HepG2 (cell line): ENCODE data around the gene CYSTM1. TPM values are rescaled to one million over a fixed set of nuclear protein-coding genes. Genes with fewer than 3 reads are reported as not detected.
A peak's percentile ranks its signal among the peaks of the same experiment; 100 is the strongest.

Experiments
- CHCHD3 ChIP-seq: sonication (generic); formaldehyde crosslinking; IDR thresholded peaks from 2 replicates; pipeline ENCODE4 v1.8.0; 2022; ENCODE audit warnings: mild to moderate bottlenecking, missing genetic modification reagents, moderate library complexity
- CHD2 ChIP-seq: IDR thresholded peaks from 2 replicates; pipeline ENCODE4 v1.6.1; 2011; ENCODE audit warnings: low read depth, low read length, improper control_type of control experiment
- FOXJ3 ChIP-seq: sonication (generic); formaldehyde crosslinking; IDR thresholded peaks from 2 replicates; pipeline ENCODE4 v1.4.0; 2020; ENCODE audit warnings: missing genetic modification reagents, mild to moderate bottlenecking, borderline replicate concordance
- MED8 ChIP-seq: sonication (generic); formaldehyde crosslinking; IDR thresholded peaks from 2 replicates; pipeline ENCODE4 v1.8.1; 2023; ENCODE audit warnings: mild to moderate bottlenecking, missing genetic modification reagents; ENCODE audit not compliant: insufficient replicate concordance
- RELA ChIP-seq: sonication (generic); formaldehyde crosslinking; IDR thresholded peaks from 2 replicates; pipeline ENCODE4 v1.4.0; 2020; ENCODE audit warnings: missing genetic modification reagents
- RFX3 ChIP-seq: IDR thresholded peaks from 2 replicates; pipeline ENCODE4 v1.6.1; 2016; ENCODE audit warnings: missing biosample characterization, missing genetic modification reagents
- RXRA ChIP-seq: sonication (generic); formaldehyde crosslinking; IDR thresholded peaks from 2 replicates; pipeline ENCODE4 v1.5.1; 2020; ENCODE audit warnings: missing genetic modification reagents
- SNAPC4 ChIP-seq: sonication (generic); formaldehyde crosslinking; IDR thresholded peaks from 2 replicates; pipeline ENCODE4 v1.4.0; 2020; ENCODE audit warnings: mild to moderate bottlenecking, missing genetic modification reagents
- ZBTB8A ChIP-seq: sonication (generic); formaldehyde crosslinking; IDR thresholded peaks from 2 replicates; pipeline ENCODE4 v1.4.0; 2020; ENCODE audit warnings: mild to moderate bottlenecking, low read depth, missing genetic modification reagents, borderline replicate concordance
- ZFX ChIP-seq: sonication (generic); formaldehyde crosslinking; IDR thresholded peaks from 2 replicates; pipeline ENCODE4 v1.4.0; 2020; ENCODE audit warnings: mild to moderate bottlenecking, low read depth, missing genetic modification reagents, moderate library complexity
- ZNF230 ChIP-seq: sonication (generic); formaldehyde crosslinking; IDR thresholded peaks from 2 replicates; pipeline ENCODE4 v1.4.0; 2020; ENCODE audit warnings: mild to moderate bottlenecking, missing genetic modification reagents
- ZNF407 ChIP-seq: sonication (generic); formaldehyde crosslinking; IDR thresholded peaks from one replicate; pipeline ENCODE4 v1.5.1; 2020; ENCODE audit warnings: mild to moderate bottlenecking, missing genetic modification reagents; ENCODE audit errors: not compliant biosample characterization
- ZNF614 ChIP-seq: IDR thresholded peaks from 2 replicates; pipeline ENCODE4 v1.6.1; 2018; ENCODE audit warnings: missing biosample characterization, missing genetic modification reagents, inconsistent platforms, borderline replicate concordance
- ZNF792 ChIP-seq: IDR thresholded peaks from 2 replicates; pipeline ENCODE4 v1.6.1; 2016
- polyA plus RNA-seq, 8 experiments: library from polyadenylated mRNA; depleted of rRNA in 3 of 8; stranded (reverse) in 7 of 8; unstranded in 1 of 8; fragments of >200 nt; fragmentation: Illumina TruSeq in 4 of 8; extraction: Trizol in 4 of 8; gene quantifications; 2 replicates each; pipeline versions ENCODE4 v1.2.1 to v1.2.3, GENCODE V29; 2011 to 2016; ENCODE audit warnings: low read depth in 4 of 8, missing spikeins in 1 of 8, mixed read lengths in 1 of 8; ENCODE audit not compliant: insufficient read depth in 1 of 8
- total RNA-seq, 5 experiments: library from RNA; depleted of rRNA; stranded (reverse); fragments of >200 nt; fragmentation: Illumina TruSeq; extraction: Trizol; gene quantifications; 2 replicates each; pipeline ENCODE4 v1.2.3, GENCODE V29; 2016; ENCODE audit warnings: low read depth in 1 of 5

The CYSTM1 gene
- total and polyA plus RNA-seq, 2 of the 13 experiments (the other 11 are each of a cell fraction or from before 2014, with no cell fraction given), result 40.0 to 73.4 TPM

GRCh38 chr5:140145818-140146522 is 29.0 kb upstream of the CYSTM1 start (continued):
- TF ChIP-seq SNAPC4 (CRISPR knock-in tag) (no peak), ZNF792 (CRISPR knock-in tag) (no peak), ZNF614 (0 out of 2 replicates have a peak, but pooled peaks have one; percentile 40), FOXJ3 (CRISPR knock-in tag) (no peak), ZBTB8A (CRISPR knock-in tag) (no peak), CHCHD3 (0 out of 2 replicates have a peak, but pooled peaks have one; percentile 49), RFX3 (CRISPR knock-in tag) (no peak), ZNF230 (CRISPR knock-in tag) (no peak), RELA (no peak), ZFX (peak; percentile 51; the same call in 1 of the 2 replicates), MED8 (no peak), ZNF407 (CRISPR knock-in tag) (no peak), CHD2 (no peak), RXRA (CRISPR knock-in tag) (0 out of 2 replicates have a peak, but pooled peaks have one; percentile 11)
